Ascending aorta (tissue), 2 donors: Measurements from ENCODE around the gene PI4KB. TPM values are rescaled to one million over a fixed set of nuclear protein-coding genes. Genes with fewer than 3 reads are reported as not detected.
A peak's percentile ranks its signal among the peaks of the same experiment; 100 is the strongest.

ENCODE experiments used
- DNase-seq, 2 donors: peaks; one replicate each; pipeline ENCODE4 v3.0.0-alpha.2; 2019; ENCODE audit warnings: low spot score in 2 of 2
- H3K27ac ChIP-seq, 2 donors: fragments of 200-600 bp; sonication (generic); one replicate each; pipeline ENCODE4 v1.5.1; 2016 to 2017; ENCODE audit warnings: mild to moderate bottlenecking in 1 of 2
- H3K27me3 ChIP-seq: fragments of 200-600 bp; sonication (generic); one replicate; pipeline ENCODE4 v1.5.1; 2017
- H3K36me3 ChIP-seq, 2 donors: fragments of 200-600 bp; sonication (generic); one replicate each; pipeline ENCODE4 v1.5.1; 2016
- H3K4me1 ChIP-seq, 2 donors: fragments of 200-600 bp; sonication (generic); one replicate each; pipeline ENCODE4 v1.5.1; 2016 to 2017; ENCODE audit warnings: mild to moderate bottlenecking in 1 of 2
- H3K4me3 ChIP-seq, 2 donors: fragments of 200-600 bp; sonication (generic); one replicate each; pipeline ENCODE4 v1.5.1; 2016 to 2017; ENCODE audit warnings: mild to moderate bottlenecking in 1 of 2
- H3K9me3 ChIP-seq, 2 donors: fragments of 200-600 bp; sonication (generic); one replicate each; pipeline ENCODE4 v1.5.1; 2016
- intact Hi-C: fragments of 100-400 bp; cut with DNase I; formaldehyde crosslinking; loops from one replicate; pipeline ENCODE4 v1.15.1; 2023
- total RNA-seq: library from RNA; depleted of rRNA; stranded (reverse); fragments of >200 nt; gene quantifications from one replicate; pipeline ENCODE4 v1.1.0, GENCODE V29; 2016
- TF ChIP-seq, protein P1 (sequence below), 3 experiments: fragments of 200-600 bp in 2 of 3; fragments of 450-650 bp in 1 of 3; sonication (generic) in 2 of 3; IDR thresholded peaks; one replicate each; pipeline ENCODE4 v1.5.1; 2016 to 2019; ENCODE audit warnings: antibody characterized with exemption in 3 of 3, mild to moderate bottlenecking in 1 of 3, moderate library complexity in 1 of 3

The PI4KB gene
- total RNA-seq, 1 donor from 2014 or later = 94.8 TPM

DNA sequence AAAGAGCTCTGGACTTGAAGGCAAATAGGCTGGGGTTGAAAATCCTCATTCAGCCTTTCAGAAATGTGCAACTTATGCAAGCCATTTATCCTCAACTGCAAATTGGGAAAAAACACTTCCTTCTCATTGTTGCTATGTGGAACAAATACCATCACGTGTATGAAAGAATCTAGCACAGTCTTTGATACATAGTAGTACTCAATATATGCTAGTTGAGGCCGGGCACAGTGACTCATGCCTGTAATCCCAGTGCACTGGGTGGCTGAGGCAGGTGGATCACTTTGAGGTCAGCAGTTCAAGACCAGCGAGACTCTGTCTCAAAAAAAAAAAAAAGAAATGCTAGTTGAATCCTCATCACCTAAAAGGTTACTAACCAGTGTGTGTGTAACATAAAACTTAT is 8.2 kb downstream of the PI4KB start:
- H3K27me3 ChIP-seq = no peaks in the 10 kb centered on the region

DNA sequence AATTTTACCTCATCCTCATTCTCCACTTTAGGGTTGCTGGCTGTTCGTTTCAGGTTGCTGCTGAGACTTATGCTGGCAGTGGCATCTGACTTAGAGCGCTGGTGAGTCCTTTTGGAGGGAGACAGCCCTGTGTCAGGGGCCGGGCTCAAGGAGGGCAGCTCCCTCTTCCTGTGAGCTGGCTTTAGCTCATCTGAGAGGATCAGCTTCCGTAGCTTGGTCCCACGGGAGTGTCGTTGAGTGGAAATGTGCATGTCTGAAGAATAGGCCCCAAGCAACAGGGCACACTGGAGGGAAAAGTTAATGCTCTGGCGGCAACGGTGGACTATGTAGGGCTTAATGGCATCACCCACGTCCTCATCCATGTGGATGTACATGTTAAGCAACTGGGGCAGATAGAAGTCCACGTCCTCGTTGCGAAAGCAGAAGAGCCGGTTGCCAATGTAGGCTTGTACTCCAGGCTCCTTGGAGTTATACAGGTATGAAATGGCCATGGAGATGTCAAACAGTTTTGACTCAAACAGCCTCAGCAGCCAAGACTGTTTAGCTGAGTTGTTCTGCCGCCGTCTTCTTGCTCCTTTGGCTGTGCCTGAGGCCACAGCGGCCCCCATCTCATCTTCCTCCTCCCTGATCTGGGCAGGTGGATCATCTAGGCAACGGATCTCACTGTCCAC is 11.5 kb downstream of the PI4KB start:
- TF ChIP-seq, protein P1, sequence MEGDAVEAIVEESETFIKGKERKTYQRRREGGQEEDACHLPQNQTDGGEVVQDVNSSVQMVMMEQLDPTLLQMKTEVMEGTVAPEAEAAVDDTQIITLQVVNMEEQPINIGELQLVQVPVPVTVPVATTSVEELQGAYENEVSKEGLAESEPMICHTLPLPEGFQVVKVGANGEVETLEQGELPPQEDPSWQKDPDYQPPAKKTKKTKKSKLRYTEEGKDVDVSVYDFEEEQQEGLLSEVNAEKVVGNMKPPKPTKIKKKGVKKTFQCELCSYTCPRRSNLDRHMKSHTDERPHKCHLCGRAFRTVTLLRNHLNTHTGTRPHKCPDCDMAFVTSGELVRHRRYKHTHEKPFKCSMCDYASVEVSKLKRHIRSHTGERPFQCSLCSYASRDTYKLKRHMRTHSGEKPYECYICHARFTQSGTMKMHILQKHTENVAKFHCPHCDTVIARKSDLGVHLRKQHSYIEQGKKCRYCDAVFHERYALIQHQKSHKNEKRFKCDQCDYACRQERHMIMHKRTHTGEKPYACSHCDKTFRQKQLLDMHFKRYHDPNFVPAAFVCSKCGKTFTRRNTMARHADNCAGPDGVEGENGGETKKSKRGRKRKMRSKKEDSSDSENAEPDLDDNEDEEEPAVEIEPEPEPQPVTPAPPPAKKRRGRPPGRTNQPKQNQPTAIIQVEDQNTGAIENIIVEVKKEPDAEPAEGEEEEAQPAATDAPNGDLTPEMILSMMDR (IDR thresholded peaks at IDR 0.05) = no peak
- DNase-seq = no peak
- H3K4me3 ChIP-seq = no peak overlapping the region
- peaks cover 14 to 40% of the 10 kb centered on the region in 2 donors for H3K36me3 ChIP-seq
- H3K27ac ChIP-seq = no peak overlapping the region
- peaks cover 9 to 34% of the 10 kb centered on the region in 2 donors for H3K4me1 ChIP-seq
- H3K27me3 ChIP-seq = no peaks in the 10 kb centered on the region
- intact Hi-C loops = no loop called here
- no peaks in the 10 kb centered on the region for H3K9me3 ChIP-seq

More for the DNA sequence above, 8.2 kb downstream of the PI4KB start:
- H3K27ac ChIP-seq = no peak overlapping the region
- TF ChIP-seq, protein P1 (IDR thresholded peaks at IDR 0.05) = no peak
- peaks cover 0 to 7% of the 10 kb centered on the region in 2 donors for H3K4me1 ChIP-seq
- peaks cover 14 to 35% of the 10 kb centered on the region in 2 donors for H3K36me3 ChIP-seq
- no peaks in the 10 kb centered on the region for H3K9me3 ChIP-seq
- no peak for DNase-seq
- H3K4me3 ChIP-seq = no peak overlapping the region
- intact Hi-C loops = no loop called here

DNA sequence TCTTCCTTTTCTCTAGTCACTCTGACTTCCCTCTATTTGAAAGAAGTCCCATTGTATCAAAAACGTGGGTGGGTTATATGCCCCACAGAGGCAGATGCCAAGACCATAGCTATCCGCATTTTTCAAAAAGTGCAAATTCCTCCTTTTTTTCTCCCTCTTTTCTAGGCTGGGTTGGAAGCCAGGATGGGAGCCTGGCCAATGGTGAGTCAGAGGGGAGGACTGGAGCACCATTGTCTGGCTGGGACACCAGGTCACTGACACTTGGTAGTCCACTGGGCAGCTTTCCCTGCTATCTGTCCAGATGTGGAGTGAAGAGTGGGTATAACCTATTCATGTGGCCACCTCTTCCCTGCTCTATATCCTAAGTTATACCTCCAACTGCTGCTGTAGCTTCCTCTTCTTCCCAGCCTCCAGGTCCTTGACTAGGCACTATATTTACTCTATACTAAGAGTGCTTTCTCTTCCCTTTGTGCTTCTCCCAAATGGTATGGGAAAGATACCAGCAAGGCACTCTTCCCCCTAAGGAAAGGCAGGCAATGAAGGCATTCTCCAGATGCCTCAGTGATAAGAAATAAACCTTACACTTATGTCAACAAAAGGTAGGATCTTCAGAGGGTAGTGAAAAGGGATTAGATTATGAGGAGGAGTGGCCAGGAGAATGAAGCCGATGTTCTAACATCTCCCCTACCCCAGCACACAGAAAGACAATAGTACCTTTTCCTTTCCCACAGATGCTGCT is 12.9 kb downstream of the PI4KB start:
- H3K4me3 ChIP-seq = no peak overlapping the region
- DNase-seq = peak in 1 of 2 donors; percentile 87
- H3K27me3 ChIP-seq = no peaks in the 10 kb centered on the region
- H3K9me3 ChIP-seq = no peaks in the 10 kb centered on the region
- TF ChIP-seq, protein P1 (IDR thresholded peaks at IDR 0.05) = no peak
- intact Hi-C loops = no loop called here
- peak overlapping the region; percentile 79 to 85 for H3K27ac ChIP-seq
- peaks cover 14 to 49% of the 10 kb centered on the region in 2 donors for H3K36me3 ChIP-seq
- peaks cover 9 to 38% of the 10 kb centered on the region in 2 donors for H3K4me1 ChIP-seq

DNA sequence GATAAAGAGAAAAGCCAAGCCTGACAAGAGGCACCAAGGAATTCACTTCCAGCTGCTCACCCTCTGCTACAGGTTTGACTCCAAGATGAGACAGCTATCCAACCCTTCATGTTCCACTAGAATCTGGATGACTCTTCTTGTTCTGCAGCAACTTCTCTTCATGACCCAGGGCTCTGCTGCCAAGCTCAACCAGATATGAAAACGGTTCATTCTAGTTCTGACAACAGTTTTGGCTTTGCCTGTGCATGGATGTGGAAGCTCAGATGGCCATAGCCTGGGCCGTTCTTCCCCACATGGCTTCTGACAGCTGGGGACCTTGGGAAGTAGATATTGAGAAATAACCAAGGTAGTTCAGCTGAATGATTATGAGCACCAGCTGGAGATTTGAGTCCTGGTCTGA is 13.7 kb downstream of the PI4KB start:
- TF ChIP-seq, protein P1 (IDR thresholded peaks at IDR 0.05) = no peak
- intact Hi-C loops = no loop called here
- no peak for DNase-seq
- Histone ChIP-seq H3K4me3 (no peak overlapping the region), H3K9me3 (no peaks in the 10 kb centered on the region), H3K27ac (peak overlapping the region; percentile 79 to 85), H3K4me1 (peaks cover 9 to 38% of the 10 kb centered on the region in 2 donors), H3K36me3 (peaks cover 14 to 57% of the 10 kb centered on the region in 2 donors), H3K27me3 (no peaks in the 10 kb centered on the region)

DNA sequence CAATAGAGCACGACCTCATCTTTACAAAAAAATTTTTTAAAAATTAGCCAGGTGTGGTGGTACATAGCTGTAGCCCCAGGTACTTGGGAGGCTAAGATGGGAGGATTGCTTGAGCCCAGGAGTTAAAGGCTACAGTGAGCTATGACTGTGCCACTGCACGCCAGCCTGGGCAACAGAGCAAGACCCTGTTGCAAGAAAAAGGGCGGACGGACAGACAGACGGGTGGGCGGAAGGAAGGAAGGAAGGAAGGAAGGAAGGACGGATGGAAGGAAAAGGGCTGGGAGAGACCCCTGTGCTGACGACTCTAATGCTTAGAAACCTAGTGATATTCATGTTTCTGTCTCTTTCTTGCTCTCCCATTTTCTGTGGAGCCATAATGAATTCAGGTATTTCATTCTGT is 14.4 kb downstream of the PI4KB start:
- H3K27me3 ChIP-seq = no peaks in the 10 kb centered on the region
- TF ChIP-seq, protein P1 (IDR thresholded peaks at IDR 0.05) = no peak
- H3K9me3 ChIP-seq = no peaks in the 10 kb centered on the region
- peak overlapping the region; percentile 79 to 85 for H3K27ac ChIP-seq
- H3K36me3 ChIP-seq = peaks cover 21 to 64% of the 10 kb centered on the region in 2 donors
- no peak for DNase-seq
- peaks cover 9 to 38% of the 10 kb centered on the region in 2 donors for H3K4me1 ChIP-seq
- intact Hi-C loops = no loop called here
- H3K4me3 ChIP-seq = no peak overlapping the region
